ENCODE measurements around the gene ABCA9.

The ABCA9 gene

DNA sequence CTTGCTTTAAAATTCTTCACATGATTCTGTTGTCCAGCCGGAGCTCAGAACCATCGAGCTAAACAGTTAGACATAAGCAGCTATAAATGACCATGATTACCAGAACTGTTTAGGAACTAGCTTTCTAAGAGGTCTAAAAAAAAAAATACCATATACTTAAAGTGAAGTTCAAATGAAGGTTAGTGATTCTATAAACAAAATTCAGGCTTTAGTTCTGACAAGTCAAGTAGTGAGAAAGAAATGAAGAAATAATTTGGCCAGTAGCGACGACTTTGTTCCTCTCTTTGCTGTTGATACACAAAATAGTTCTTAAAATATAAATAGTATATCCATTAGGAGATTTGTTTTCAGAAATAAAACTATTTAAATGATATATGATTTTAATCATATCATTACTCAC, 133.2 kb downstream of the ABCA9 start:
- no peak for DNase-seq (ENCODE audit: low read depth)
- H3K4me3 ChIP-seq (ENCODE audit: low read length): no peak overlapping the region
- TF ChIP-seq, protein P1, sequence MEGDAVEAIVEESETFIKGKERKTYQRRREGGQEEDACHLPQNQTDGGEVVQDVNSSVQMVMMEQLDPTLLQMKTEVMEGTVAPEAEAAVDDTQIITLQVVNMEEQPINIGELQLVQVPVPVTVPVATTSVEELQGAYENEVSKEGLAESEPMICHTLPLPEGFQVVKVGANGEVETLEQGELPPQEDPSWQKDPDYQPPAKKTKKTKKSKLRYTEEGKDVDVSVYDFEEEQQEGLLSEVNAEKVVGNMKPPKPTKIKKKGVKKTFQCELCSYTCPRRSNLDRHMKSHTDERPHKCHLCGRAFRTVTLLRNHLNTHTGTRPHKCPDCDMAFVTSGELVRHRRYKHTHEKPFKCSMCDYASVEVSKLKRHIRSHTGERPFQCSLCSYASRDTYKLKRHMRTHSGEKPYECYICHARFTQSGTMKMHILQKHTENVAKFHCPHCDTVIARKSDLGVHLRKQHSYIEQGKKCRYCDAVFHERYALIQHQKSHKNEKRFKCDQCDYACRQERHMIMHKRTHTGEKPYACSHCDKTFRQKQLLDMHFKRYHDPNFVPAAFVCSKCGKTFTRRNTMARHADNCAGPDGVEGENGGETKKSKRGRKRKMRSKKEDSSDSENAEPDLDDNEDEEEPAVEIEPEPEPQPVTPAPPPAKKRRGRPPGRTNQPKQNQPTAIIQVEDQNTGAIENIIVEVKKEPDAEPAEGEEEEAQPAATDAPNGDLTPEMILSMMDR (IDR thresholded peaks at IDR 0.05; ENCODE audit: insufficient read depth, low read depth, low read length, missing control alignments): no peak

DNA sequence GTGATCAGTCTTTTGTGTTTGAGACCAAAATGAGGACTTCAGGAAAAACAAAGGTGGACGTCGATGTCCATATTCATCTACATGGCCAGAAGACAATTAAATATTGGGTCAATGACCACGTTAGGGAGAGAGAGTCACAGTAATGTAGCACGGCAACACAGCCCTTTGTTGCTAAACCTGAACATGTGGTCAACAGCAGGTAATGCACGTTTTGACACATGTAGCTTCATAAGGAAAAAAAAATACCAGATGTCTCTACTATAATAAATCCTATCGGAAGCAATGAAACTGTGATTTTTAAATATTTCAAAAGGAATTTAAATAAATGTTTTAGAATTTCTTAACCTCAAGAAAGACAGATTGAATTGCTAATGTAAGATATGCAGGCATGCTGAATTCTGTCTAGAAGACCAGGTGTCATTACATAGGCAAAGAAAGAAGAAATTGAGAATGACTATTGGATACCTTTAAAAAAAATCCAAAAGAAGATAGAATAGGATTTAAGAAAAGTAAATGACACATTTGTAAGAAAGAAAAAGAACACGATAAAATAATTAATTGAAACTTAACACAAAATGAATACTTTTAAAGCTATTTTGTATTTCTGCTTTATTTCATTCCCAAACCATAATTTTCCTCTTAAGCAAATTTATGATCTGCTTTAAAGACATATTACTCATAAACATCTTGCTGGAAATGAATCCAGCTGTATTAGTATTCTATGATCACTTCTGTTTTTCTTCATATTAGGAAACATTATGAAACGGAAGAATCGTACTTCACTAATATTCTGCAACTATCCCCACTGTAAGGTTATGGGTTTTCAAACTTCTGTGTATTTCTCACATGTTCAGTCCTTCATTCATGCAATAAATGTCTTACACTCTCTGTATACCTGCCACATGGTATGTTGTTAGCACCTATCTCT, 135.7 kb downstream of the ABCA9 start:
- TF ChIP-seq, protein P1 (IDR thresholded peaks at IDR 0.05; ENCODE audit: insufficient read depth, low read depth, low read length, missing control alignments): no peak
- no peak for DNase-seq (ENCODE audit: low read depth)
- H3K4me3 ChIP-seq (ENCODE audit: low read length): no peak overlapping the region

Data from epithelial cell of esophagus (primary cell).